Spleen (tissue), 11 donors: ENCODE results near the gene SMIM23. TPM values are rescaled to one million over a fixed set of nuclear protein-coding genes. Genes with fewer than 3 reads are reported as not detected.

Source experiments
- DNase-seq: peaks from one replicate; pipeline ENCODE4 v3.0.0-alpha.2; 2020
- H3K27ac ChIP-seq, 8 donors: fragments of 200-600 bp; sonication (generic) in 7 of 8; 1 replicate in 4 of 8; 2 replicates in 4 of 8; pipeline versions ENCODE4 v1.5.0 to v1.8.0; 2016 to 2021; ENCODE audit warnings: inconsistent platforms in 4 of 8, mild to moderate bottlenecking in 4 of 8, moderate library complexity in 1 of 8
- H3K27me3 ChIP-seq, 7 donors: fragments of 200-600 bp; sonication (generic) in 6 of 7; replicated peaks in 1 of 7; 1 replicate in 4 of 7; 2 replicates in 3 of 7; pipeline versions ENCODE4 v1.5.0 to v1.8.0; 2016 to 2021; ENCODE audit warnings: inconsistent platforms in 3 of 7, mild to moderate bottlenecking in 1 of 7
- H3K36me3 ChIP-seq, 6 donors: fragments of 200-600 bp; sonication (generic) in 5 of 6; 1 replicate in 4 of 6; 2 replicates in 2 of 6; pipeline versions ENCODE4 v1.5.0 to v1.8.0; 2016 to 2021; ENCODE audit warnings: inconsistent platforms in 2 of 6
- H3K4me1 ChIP-seq, 6 donors: fragments of 200-600 bp; sonication (generic) in 5 of 6; 1 replicate in 3 of 6; 2 replicates in 3 of 6; pipeline versions ENCODE4 v1.5.0 to v1.8.0; 2016 to 2021; ENCODE audit warnings: inconsistent platforms in 3 of 6
- H3K4me3 ChIP-seq, 8 donors: fragments of 200-600 bp; sonication (generic) in 7 of 8; 1 replicate in 4 of 8; 2 replicates in 4 of 8; pipeline versions ENCODE4 v1.5.0 to v1.8.0; 2016 to 2021; ENCODE audit warnings: inconsistent platforms in 4 of 8, mild to moderate bottlenecking in 4 of 8, moderate library complexity in 2 of 8
- H3K9me3 ChIP-seq, 8 donors: fragments of 200-600 bp; sonication (generic) in 7 of 8; 1 replicate in 4 of 8; 2 replicates in 4 of 8; pipeline versions ENCODE4 v1.5.0 to v1.8.0; 2016 to 2021; ENCODE audit warnings: inconsistent platforms in 4 of 8
- CTCF ChIP-seq, 11 experiments: fragments of 200-600 bp in 7 of 11; fragments of 450-650 bp in 4 of 11; sonication (generic) in 4 of 11; IDR thresholded peaks in 8 of 11; conservative IDR thresholded peaks in 3 of 11; 1 replicate in 7 of 11; 2 replicates in 4 of 11; pipeline versions ENCODE4 v1.4.0 to v1.8.0; 2016 to 2021; ENCODE audit warnings: antibody characterized with exemption in 11 of 11, inconsistent platforms in 4 of 11, mild to moderate bottlenecking in 1 of 11
- POLR2A ChIP-seq, 3 donors: fragments of 450-650 bp; IDR thresholded peaks; one replicate each; pipeline ENCODE4 v1.5.1; 2017; ENCODE audit warnings: antibody characterized with exemption in 3 of 3, mild to moderate bottlenecking in 1 of 3
- POLR2AphosphoS5 ChIP-seq, 3 donors: sonication (generic); formaldehyde crosslinking; IDR thresholded peaks; one replicate each; pipeline ENCODE4 v1.5.1; 2017; ENCODE audit warnings: antibody characterized with exemption in 3 of 3
- WGBS, 5 donors: extraction: QIAGEN DNeasy Blood & Tissue Kit in 3 of 5; methylation state at CpG; one replicate each; pipeline versions ENCODE4 v1.1.5 to v1.1.7; 2013 to 2018; 5-methylcytosine and 5-hydroxymethylcytosine counted together
- intact Hi-C: fragments of 100-400 bp; cut with DNase I; formaldehyde crosslinking; loops from one replicate; pipeline ENCODE4 v1.15.0; 2023; ENCODE audit warnings: low total_unique reads
- polyA plus RNA-seq, 3 donors: library from polyadenylated mRNA; stranded (reverse); fragments of 200-250 nt; gene quantifications; one replicate each; pipeline ENCODE4 v1.2.1, GENCODE V29; 2013
- total RNA-seq, 7 donors: library from RNA; depleted of rRNA in 3 of 7; stranded (reverse); fragments of >200 nt in 3 of 7; fragmentation: NEBNext Ultra II Directional in 4 of 7; extraction: Animal tissue kit (Norgen Biotek cat#: 25700) in 4 of 7; gene quantifications; one replicate each; pipeline versions ENCODE4 v1.1.0 to v1.2.1, GENCODE V29; 2016 to 2021
- donor health status: healthy with polysubstance abuse.
- donor health status: DM: no; HTN: no; CAD: no; lungs with moderate emphysema.
- donor health status: DM: no; HTN: no; CAD: no.
- donor health status: Bipolar disorder and iron deficiency.
- donor health status: healthy.
- donor health status: DM: no; HTN: no; CAD: no.
- donor health status: DM: yes; HTN: yes; CAD: no.

SMIM23 gene
- total and polyA plus RNA-seq, 10 donors = not detected

DNA sequence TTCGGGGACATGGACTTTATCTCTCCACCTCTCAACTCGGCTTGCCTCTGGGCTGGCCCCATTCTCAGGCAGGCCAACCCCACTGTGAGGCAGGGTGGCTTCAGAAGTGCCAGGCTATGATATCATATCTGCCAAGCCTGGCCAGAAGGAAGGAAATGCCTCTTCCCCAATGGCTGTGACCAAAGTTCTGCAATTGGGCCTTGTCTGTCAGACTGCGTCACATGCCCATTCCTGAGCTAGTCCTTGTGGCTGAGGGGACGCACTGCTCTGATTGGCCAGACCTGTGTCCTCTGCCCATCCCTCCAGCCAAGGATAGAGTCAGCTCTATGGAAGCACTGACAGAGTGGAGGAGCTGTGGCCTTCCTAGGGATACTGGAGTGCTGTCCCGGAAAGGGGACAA is 11.9 kb downstream of the SMIM23 start:
- TF ChIP-seq CTCF (IDR thresholded peaks at IDR 0.05 in 8 of 11, conservative IDR thresholded peaks at IDR 0.05 in 3 of 11) (no peak), POLR2A (IDR thresholded peaks at IDR 0.05) (no peak), POLR2AphosphoS5 (IDR thresholded peaks at IDR 0.05) (no peak)
- no peak for DNase-seq
- Histone ChIP-seq H3K27me3 (no peaks in the 10 kb centered on the region), H3K27ac (no peak overlapping the region), H3K4me1 (no peaks in the 10 kb centered on the region), H3K9me3 (no peaks in the 10 kb centered on the region), H3K4me3 (no peak overlapping the region), H3K36me3 (no peaks in the 10 kb centered on the region)
- 61 to 80% (median 69%) methylated on average over 5 of the region's 5 CpGs for WGBS, 5 donors
- intact Hi-C loops = no loop called here

DNA sequence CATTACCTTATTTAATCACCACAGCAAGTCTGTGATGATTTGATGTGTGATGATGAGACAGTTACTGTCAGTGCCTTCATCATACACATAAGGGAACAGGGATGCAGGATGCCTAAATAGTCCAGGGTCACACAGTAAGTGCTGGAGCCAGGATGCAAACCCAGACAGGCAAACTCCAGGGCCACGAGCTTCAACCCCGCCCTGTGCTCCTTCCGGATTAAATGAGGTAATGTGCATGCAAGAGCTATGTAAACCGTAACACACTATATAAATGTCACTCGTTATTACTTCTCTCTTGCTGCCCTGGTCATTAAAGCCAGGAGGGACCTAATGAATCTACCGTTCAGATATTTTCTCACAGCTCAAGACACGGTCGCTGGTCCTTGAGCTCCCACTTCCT is 12.8 kb downstream of the SMIM23 start:
- intact Hi-C loops = no loop called here
- DNase-seq = no peak
- Histone ChIP-seq H3K27me3 (peaks cover 0 to 2% (median 0%) of the 10 kb centered on the region in 7 donors), H3K9me3 (no peaks in the 10 kb centered on the region), H3K4me3 (no peak overlapping the region), H3K4me1 (no peaks in the 10 kb centered on the region), H3K36me3 (no peaks in the 10 kb centered on the region), H3K27ac (no peak overlapping the region)
- TF ChIP-seq POLR2A (IDR thresholded peaks at IDR 0.05) (no peak), CTCF (IDR thresholded peaks at IDR 0.05 in 8 of 11, conservative IDR thresholded peaks at IDR 0.05 in 3 of 11) (no peak), POLR2AphosphoS5 (IDR thresholded peaks at IDR 0.05) (no peak)
- WGBS, 5 donors = 66 to 83% (median 72%) methylated on average over 8 of the region's 8 CpGs

GRCh38 chr5:171801839-171802238 is 16.2 kb downstream of the SMIM23 start:
- Histone ChIP-seq H3K36me3 (no peaks in the 10 kb centered on the region), H3K27me3 (peaks cover 0 to 33% (median 11%) of the 10 kb centered on the region in 7 donors), H3K9me3 (no peaks in the 10 kb centered on the region), H3K4me3 (no peak overlapping the region), H3K4me1 (peaks cover 0 to 2% (median 0%) of the 10 kb centered on the region in 6 donors), H3K27ac (no peak overlapping the region)
- DNase-seq = no peak
- 46 to 90% (median 73%) methylated on average over 1 of the region's 1 CpG for WGBS, 5 donors
- TF ChIP-seq CTCF (IDR thresholded peaks at IDR 0.05 in 8 of 11, conservative IDR thresholded peaks at IDR 0.05 in 3 of 11) (no peak), POLR2AphosphoS5 (IDR thresholded peaks at IDR 0.05) (no peak), POLR2A (IDR thresholded peaks at IDR 0.05) (no peak)
- intact Hi-C loops = no loop called here

- Histone ChIP-seq H3K4me3 (no peak overlapping the region), H3K9me3 (peaks cover 0 to 10% (median 4%) of the 10 kb centered on the region in 8 donors), H3K36me3 (no peaks in the 10 kb centered on the region), H3K27me3 (peaks cover 0 to 59% (median 15%) of the 10 kb centered on the region in 7 donors), H3K4me1 (peaks cover 0 to 7% (median 0%) of the 10 kb centered on the region in 6 donors), H3K27ac (no peak overlapping the region)
- TF ChIP-seq CTCF (IDR thresholded peaks at IDR 0.05 in 8 of 11, conservative IDR thresholded peaks at IDR 0.05 in 3 of 11) (no peak), POLR2A (IDR thresholded peaks at IDR 0.05) (no peak), POLR2AphosphoS5 (IDR thresholded peaks at IDR 0.05) (no peak)
- no peak for DNase-seq
- intact Hi-C loops = no loop called here
- WGBS, 5 donors = 19 to 29% (median 25%) methylated on average over 4 of the region's 4 CpGs
Measured at GRCh38 chr5:171805746-171806145, 20.1 kb downstream of the SMIM23 start.
